ELR (cell line): ENCODE results near the gene CENPB.
A peak's percentile ranks its signal among the peaks of the same experiment; 100 is the strongest.
"Not testable (repeated sequence)": the region's sequence is repeated elsewhere in the genome, so short reads cannot be mapped to it uniquely, and the experiment has no call there.

Source experiments
- DNase-seq: peaks from one replicate; pipeline ENCODE4 v3.0.0-alpha.2; 2015; ENCODE audit warnings: low read depth

CENPB gene

GRCh38 chr20:3786665-3787323, at the start of gene CENPB:
Gene CENPB, minus strand, starts transcription at chr20:3786740. Its CDS starts 257 bp downstream, at chr20:3786483.
- peak; percentile 88 for DNase-seq

GRCh38 chr20:3836132-3836531, 49.6 kb upstream of the CENPB start:
- DNase-seq = no peak

DNA sequence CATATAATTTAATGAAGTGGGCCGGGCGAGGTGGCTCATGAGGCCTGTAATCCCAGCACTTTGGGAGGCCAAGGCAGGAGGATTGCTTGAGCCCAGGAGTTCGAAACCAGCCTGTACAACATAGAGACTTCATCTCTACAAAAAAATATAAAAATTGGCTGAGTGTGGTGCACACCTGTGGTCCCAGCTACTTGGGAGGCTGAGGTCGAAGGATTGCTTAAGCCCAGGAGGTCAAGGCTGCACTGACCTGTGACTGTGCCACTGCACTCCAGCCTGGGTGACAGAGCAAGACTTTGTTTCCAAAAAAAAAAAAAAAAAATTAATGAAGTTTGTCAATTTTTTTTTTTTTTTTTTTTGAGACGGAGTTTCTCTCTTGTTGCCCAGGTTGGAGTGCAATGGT, 43.4 kb upstream of the CENPB start:
- DNase-seq = not testable (repeated sequence)

GRCh38 chr20:3828798-3829197, 42.3 kb upstream of the CENPB start:
- DNase-seq = no peak

DNA sequence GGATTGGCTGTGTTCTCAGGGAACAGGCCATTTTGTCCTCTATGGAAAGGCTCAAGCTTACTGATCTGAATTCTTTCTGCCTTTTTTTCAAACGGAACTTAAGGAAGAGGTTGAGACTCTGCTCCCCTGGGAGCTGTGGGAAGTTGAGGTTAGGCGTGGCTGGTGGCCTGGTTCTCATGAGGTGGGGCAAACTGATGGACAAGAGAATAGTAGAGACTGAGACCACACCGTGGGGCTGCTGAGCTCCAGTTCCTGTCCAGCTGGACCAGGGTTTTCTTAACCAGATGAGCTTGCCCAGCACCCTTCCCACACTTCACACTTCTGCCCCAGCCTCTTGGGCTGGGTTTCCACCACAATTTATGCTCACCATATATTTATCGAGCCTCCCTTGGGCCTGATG, 39.9 kb upstream of the CENPB start:
- DNase-seq = no peak

DNA sequence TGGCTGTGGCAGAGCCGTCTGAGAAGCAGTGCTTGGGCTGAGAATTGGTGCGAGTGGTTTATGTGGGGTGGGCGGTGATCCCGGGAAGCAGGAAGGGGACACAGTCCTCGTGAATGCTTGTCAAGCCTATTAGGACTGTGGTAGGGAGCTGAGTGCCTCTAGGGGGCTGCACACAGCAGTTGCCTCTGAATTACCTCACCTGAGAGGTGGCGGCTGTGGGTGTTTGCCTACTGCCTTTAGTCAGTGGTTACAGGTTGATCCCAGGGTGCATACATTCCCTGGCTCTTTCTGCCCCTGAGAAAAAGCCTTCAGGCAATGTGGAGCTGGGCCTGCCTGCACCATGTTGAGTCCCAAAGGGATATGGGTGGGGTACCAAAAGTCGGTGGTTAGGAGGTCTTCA, 39.0 kb upstream of the CENPB start:
- DNase-seq = no peak

- DNase-seq = no peak
Measured at GRCh38 chr20:3823881-3824280, 37.3 kb upstream of the CENPB start.

DNA sequence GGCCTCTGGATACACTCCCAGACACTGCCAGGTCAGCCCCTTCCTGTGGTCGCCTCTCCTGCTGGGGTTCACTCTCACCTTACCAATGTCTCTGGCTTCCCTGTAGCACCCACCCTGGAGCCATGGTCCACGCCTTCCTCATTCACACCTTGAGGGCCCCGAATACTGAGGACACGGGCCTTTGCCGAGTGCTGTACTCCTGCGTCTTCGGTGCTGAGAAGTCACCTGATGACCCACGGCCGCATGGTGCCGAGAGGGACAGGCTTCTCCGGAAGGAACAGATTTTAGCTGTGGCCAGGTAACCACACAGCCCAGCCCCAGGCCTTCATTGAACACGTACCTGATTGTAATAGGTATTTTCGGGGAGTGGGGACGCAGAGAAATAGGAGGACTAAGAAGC, 35.5 kb upstream of the CENPB start:
- no peak for DNase-seq

GRCh38 chr20:3820901-3821727, 34.6 kb upstream of the CENPB start:
- no peak for DNase-seq

GRCh38 chr20:3820048-3820900, 33.7 kb upstream of the CENPB start, which contains the start of gene AP5S1:
Gene AP5S1, plus strand, starts transcription at chr20:3820547. Its CDS starts 1,571 bp downstream, at chr20:3822118.
- DNase-seq = peak; percentile 96

DNA sequence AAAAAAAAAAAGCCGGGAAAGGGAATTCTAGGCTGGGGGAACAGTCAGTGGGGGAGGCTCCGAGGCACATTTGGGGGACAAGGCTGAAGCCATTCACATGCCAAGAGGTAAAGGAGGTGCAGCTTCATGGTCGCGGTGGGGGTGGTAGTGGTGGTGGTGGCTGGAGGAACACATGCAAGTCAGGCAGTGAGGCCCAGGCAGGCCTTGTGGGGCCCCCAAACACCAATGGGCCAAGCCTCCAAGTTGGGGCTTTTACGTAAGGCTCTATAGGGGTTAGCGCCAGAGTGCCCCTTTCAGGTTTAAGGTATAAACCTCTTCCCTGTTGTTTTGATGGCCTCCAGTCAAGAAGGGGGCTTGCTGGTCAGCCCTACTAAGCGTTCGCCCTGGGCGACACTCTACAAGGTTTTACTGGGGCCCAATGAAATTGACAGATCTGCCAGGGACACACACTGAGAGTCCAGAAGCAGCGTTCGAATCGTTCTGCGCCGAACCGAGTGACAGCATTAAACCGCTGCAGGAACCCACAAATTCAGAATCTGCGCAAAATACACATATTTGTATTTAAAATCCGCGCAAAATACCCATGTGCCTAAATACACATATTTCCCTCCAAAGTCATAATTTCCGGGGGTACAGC, 33.0 kb upstream of the CENPB start:
- no peak for DNase-seq

DNA sequence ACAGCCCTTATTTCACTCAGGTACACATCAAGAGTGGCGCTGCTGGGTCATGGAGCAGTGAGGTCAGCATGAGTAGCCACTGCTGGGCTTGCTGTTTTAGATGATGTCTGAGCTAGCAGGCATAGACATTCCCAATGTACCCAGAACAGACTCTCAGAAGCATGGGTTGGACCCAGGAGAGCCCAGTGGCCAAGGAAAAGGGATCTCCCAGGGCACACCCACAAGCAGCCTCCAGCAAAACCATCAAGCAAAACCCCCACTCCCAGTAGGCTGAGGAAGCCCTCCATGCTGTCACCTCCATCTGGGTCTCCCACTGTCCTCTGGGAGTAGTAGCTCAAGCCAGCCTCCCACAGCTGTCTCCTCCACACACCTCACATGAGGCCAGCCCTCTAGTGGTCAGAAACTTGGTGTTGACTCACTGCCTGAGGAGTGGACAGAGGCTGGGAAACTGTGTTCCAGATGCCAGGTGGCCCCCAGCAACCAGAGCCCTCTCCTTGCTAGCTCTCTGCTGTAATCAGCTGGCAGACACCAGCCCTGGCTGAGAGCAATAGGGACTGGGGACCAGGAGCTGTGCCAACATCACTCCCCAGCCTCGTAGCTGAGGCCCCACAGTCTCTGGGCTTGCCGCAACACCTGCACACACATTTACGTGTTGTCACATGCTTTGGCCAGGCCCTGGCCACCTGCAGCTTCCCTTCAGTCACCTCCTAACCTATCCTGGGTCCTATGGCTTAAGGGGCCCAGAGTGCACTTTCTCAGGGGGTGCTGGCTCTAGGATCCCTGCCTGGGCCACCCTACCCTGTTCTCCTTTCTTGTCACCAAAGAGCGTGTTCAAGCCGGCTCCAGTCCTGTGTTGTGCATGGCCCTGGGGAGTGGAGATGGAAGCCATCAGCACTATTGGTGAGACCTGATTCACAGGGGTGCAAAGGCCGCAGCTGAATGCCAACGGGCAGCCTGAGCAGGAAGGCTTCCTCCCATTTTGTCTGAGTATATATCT, 31.9 kb upstream of the CENPB start:
- peak; percentile 90 for DNase-seq

DNA sequence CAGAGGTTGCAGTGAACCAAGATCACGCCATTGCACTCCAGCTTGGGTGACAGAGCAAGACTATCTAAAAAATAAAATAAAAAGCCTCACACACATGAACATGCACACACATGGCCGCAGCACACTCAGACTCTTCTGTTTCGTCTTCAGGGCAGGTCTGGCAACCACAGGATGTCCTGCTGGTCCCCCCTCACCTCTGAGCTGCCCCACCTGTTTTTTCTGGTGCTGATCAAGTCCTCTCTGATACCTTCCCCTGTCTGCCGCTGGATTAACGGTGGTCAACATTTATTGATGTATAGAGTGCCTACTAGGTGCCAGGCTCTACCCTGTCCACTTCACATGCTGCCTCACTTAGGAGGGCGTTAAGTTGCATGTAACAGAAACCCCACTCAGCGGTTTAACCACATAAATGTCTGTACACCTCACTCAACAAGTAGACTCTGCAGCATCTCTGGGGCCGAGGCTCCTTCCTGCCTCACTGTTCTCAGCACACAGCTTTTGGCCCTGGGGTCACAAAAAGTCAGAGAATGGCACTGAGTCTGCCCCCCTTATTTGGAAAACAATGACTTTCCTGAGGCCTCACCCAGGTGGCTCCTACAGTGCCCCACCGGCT, 29.3 kb upstream of the CENPB start:
- no peak for DNase-seq

GRCh38 chr20:3814928-3815495, 28.5 kb upstream of the CENPB start:
- no peak for DNase-seq

GRCh38 chr20:3813848-3814581, 27.5 kb upstream of the CENPB start:
- no peak for DNase-seq

DNA sequence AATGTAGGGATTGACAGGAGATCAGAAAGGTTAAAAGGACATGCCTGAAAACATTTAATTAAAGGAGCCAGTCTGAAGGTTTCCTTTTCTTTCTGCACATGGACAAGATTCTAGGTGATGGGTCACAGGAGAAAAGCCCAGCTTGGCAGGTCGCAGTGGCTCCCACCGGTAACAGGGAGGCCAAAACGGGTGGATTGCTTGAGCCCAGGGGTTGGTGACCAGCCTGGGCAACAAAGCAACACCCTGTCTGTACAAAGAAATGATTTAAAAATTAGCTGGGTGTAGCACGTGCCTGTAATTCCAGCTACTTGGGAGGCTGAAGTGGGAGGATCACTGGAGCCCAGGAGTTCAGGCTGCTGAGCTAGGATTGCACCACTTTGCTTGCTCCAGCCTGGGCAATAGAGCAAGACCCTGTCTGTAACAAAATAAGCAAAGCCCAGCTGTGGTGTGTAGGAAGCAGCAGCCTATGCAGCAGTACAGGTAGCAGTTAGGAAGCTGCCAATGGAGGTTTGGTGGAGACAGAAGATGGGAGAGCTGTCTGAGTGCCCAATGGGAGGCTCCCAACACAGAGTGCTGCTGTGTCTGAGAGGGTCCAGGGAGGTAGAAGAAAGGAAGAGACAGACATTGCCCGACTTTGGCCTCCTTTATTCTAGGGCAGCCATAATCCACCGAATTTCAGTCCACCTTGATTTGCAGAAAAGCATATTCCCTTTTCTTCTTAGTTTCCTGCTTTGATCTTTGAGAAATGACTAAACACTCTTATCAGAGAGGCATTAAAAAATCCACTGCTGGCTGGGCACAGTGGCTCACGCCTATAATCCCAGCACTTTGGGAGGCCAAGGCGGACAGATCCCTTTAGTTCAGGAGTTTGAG, 26.7 kb upstream of the CENPB start:
- no peak for DNase-seq

DNA sequence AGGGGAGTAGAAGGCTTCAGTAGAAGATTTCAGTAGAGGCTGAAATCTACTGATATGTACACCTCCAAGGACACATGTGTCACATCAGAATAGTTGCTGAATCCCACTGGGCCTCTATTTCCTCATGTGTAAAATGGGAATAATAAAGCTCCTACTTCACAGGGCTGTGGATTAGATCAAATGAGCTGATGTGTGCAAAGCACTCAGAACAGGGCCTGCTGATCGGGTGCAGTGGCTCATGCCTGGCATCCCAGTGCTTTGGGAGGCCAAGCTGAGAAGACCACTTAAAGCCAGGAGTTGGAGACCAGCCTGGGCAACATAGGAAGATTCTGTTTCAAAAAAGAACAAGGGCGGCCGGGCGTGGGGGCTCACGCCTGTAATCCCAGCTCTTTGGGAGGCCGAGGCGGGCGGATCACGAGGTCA, 25.7 kb upstream of the CENPB start:
- no peak for DNase-seq
